Stimulated activated CD4-positive, alpha-beta T cell treated with anti-CD3 and anti-CD28 coated beads, Interleukin-15, amount 100 ng/mL, for 48 hours (primary cell): Measurements from ENCODE around the gene MYADM.
A peak's percentile ranks its signal among the peaks of the same experiment; 100 is the strongest.

Experiments
- DNase-seq, 2 donors: peaks; one replicate each; pipeline ENCODE4 v3.0.0-alpha.2; 2020; ENCODE audit warnings: low read depth in 2 of 2

Gene MYADM

GRCh38 chr19:53885036-53885435 is 17.4 kb downstream of the MYADM start:
- no peak for DNase-seq

GRCh38 chr19:53892301-53892980 is 24.8 kb downstream of the MYADM start:
- no peak for DNase-seq

GRCh38 chr19:53892981-53893325 is 25.3 kb downstream of the MYADM start:
- no peak for DNase-seq

- no peak for DNase-seq
Observed at GRCh38 chr19:53894707-53895106, 27.0 kb downstream of the MYADM start.

- no peak for DNase-seq
Observed at GRCh38 chr19:53896682-53897081, 29.0 kb downstream of the MYADM start.

- no peak for DNase-seq
Observed at GRCh38 chr19:53897459-53897858, 29.8 kb downstream of the MYADM start.

GRCh38 chr19:53898166-53898565 is 30.5 kb downstream of the MYADM start:
- no peak for DNase-seq

GRCh38 chr19:53898636-53899341 is 31.1 kb downstream of the MYADM start:
- no peak for DNase-seq

- no peak for DNase-seq
Observed at GRCh38 chr19:53900191-53900860, 32.6 kb downstream of the MYADM start.

GRCh38 chr19:53903055-53903680 is 35.5 kb downstream of the MYADM start:
- no peak for DNase-seq

- DNase-seq = no peak
Observed at GRCh38 chr19:53904909-53905308, 37.2 kb downstream of the MYADM start.

GRCh38 chr19:53905787-53906186 is 38.1 kb downstream of the MYADM start:
- DNase-seq = no peak

- peak; percentile 26 to 56 for DNase-seq
Observed at GRCh38 chr19:53906211-53907192, 38.8 kb downstream of the MYADM start.

GRCh38 chr19:53907193-53907581 is 39.5 kb downstream of the MYADM start:
- no peak for DNase-seq

- no peak for DNase-seq
Observed at GRCh38 chr19:53907690-53908089, 40.0 kb downstream of the MYADM start.

- DNase-seq = peak; percentile 22 to 56
Observed at GRCh38 chr19:53908106-53908934, 40.6 kb downstream of the MYADM start.

- DNase-seq = no peak
Observed at GRCh38 chr19:53908935-53909415, 41.3 kb downstream of the MYADM start, which contains the start of gene CACNG7. TSS of gene CACNG7 (plus strand) at chr19:53909278. CDS start at chr19:53912832, 3,554 bp downstream.

- DNase-seq = no peak
Observed at GRCh38 chr19:53909471-53910169, 41.9 kb downstream of the MYADM start.

- no peak for DNase-seq
Observed at GRCh38 chr19:53910170-53910518, 42.5 kb downstream of the MYADM start.

- no peak for DNase-seq
Observed at GRCh38 chr19:53912653-53913052, 45.0 kb downstream of the MYADM start.
